ENCODE results near the gene NPAS3. TPM values are rescaled to one million over a fixed set of nuclear protein-coding genes. Genes with fewer than 3 reads are reported as not detected.

The NPAS3 gene
- polyA plus RNA-seq, 2 of the 4 experiments (the other 2 are of a cell fraction), result not detected

DNA sequence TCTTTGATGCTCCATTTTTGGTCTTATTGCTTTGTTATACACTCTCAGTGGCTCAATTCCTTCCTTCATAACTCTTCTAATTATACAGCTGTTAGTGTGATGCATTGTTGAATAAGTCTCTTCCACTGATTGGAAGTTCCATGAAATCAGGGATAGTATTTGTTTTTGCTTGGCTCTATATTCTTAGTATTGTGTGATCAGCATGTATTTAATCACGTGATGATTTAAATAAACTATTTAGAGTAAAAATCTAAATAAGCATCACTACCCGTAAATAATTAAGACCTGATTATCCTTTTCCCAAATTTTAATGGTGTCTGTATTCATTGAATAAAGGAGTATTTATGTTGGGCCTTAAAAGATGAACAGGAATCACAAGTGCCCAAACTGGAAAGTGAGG is 355.7 kb downstream of the NPAS3 start:
- POLR2A ChIA-PET, result no interaction called here
- Histone ChIP-seq H3K4me2 (no peak overlapping the region), H3K27ac (no peak overlapping the region), H3K9me3 (no peaks in the 10 kb centered on the region), H3K4me1 (no peaks in the 10 kb centered on the region), H3K4me3 (no peak overlapping the region)
- CTCF ChIA-PET, result interaction anchor here (1.3 kb wide), 1 partner anchor 35 kb away, joined by 3 read pairs; no protein-coding TSS in a partner anchor
- DNase-seq (ENCODE audit: low read depth in 1 of 2, low spot score in 1 of 2), result no peak
- TF ChIP-seq HDAC2 (IDR thresholded peaks at IDR 0.05) (no peak), CBX8 (IDR thresholded peaks at IDR 0.05) (no peak)
- TF ChIP-seq, protein P1, sequence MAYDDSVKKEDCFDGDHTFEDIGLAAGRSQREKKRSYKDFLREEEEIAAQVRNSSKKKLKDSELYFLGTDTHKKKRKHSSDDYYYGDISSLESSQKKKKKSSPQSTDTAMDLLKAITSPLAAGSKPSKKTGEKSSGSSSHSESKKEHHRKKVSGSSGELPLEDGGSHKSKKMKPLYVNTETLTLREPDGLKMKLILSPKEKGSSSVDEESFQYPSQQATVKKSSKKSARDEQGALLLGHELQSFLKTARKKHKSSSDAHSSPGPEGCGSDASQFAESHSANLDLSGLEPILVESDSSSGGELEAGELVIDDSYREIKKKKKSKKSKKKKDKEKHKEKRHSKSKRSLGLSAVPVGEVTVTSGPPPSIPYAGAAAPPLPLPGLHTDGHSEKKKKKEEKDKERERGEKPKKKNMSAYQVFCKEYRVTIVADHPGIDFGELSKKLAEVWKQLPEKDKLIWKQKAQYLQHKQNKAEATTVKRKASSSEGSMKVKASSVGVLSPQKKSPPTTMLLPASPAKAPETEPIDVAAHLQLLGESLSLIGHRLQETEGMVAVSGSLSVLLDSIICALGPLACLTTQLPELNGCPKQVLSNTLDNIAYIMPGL (CRISPR knock-in tag; IDR thresholded peaks at IDR 0.05; ENCODE audit: borderline replicate concordance), result no peak
- 17% methylated on average over 2 of the region's 2 CpGs for WGBS (ENCODE audit: missing lambda C conversion rate)
- no peak for ATAC-seq
- no peak for FAIRE-seq

DNA sequence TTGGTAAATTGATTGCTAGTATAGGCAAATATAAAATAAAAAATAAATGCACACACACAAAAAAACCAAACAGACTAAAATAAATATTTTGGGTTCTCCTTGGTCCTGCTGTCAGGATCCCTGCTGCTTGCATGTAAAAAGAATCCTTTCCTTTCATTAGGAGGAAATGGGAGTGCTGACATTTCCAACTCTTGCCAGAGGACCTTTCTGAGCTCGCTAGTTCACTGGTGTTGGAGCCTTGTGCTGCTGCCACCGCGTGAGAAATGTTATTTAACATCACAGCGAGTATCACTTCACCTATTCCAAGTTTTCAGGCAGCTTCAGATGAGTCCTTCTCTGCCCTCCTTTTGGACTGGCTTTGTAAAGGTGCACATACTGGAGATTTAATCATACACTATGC is 358.9 kb downstream of the NPAS3 start:
- Histone ChIP-seq H3K9me3 (no peaks in the 10 kb centered on the region), H3K4me2 (no peak overlapping the region), H3K4me3 (no peak overlapping the region), H3K4me1 (no peaks in the 10 kb centered on the region), H3K27ac (no peak overlapping the region)
- DNase-seq (ENCODE audit: low read depth in 1 of 2, low spot score in 1 of 2) (no peak), ATAC-seq (no peak), FAIRE-seq (no peak)
- CTCF ChIA-PET, result no interaction called here
- TF ChIP-seq, protein P2, sequence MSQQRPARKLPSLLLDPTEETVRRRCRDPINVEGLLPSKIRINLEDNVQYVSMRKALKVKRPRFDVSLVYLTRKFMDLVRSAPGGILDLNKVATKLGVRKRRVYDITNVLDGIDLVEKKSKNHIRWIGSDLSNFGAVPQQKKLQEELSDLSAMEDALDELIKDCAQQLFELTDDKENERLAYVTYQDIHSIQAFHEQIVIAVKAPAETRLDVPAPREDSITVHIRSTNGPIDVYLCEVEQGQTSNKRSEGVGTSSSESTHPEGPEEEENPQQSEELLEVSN (IDR thresholded peaks at IDR 0.05; ENCODE audit: borderline replicate concordance, low read depth), result no peak
- TF ChIP-seq, protein P3, sequence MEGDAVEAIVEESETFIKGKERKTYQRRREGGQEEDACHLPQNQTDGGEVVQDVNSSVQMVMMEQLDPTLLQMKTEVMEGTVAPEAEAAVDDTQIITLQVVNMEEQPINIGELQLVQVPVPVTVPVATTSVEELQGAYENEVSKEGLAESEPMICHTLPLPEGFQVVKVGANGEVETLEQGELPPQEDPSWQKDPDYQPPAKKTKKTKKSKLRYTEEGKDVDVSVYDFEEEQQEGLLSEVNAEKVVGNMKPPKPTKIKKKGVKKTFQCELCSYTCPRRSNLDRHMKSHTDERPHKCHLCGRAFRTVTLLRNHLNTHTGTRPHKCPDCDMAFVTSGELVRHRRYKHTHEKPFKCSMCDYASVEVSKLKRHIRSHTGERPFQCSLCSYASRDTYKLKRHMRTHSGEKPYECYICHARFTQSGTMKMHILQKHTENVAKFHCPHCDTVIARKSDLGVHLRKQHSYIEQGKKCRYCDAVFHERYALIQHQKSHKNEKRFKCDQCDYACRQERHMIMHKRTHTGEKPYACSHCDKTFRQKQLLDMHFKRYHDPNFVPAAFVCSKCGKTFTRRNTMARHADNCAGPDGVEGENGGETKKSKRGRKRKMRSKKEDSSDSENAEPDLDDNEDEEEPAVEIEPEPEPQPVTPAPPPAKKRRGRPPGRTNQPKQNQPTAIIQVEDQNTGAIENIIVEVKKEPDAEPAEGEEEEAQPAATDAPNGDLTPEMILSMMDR (IDR thresholded peaks at IDR 0.05), result no peak
- TF ChIP-seq, protein P4, sequence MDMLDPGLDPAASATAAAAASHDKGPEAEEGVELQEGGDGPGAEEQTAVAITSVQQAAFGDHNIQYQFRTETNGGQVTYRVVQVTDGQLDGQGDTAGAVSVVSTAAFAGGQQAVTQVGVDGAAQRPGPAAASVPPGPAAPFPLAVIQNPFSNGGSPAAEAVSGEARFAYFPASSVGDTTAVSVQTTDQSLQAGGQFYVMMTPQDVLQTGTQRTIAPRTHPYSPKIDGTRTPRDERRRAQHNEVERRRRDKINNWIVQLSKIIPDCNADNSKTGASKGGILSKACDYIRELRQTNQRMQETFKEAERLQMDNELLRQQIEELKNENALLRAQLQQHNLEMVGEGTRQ (IDR thresholded peaks at IDR 0.05), result no peak
- TF ChIP-seq RFX5 (IDR thresholded peaks at IDR 0.05), result no peak
- no peak for TF ChIP-seq CBX2 (IDR thresholded peaks at IDR 0.05; ENCODE audit: borderline replicate concordance, low read depth)
- POLR2A ChIA-PET, result no interaction called here
- WGBS (ENCODE audit: missing lambda C conversion rate), result 2% methylated on average over 4 of the region's 4 CpGs

DNA sequence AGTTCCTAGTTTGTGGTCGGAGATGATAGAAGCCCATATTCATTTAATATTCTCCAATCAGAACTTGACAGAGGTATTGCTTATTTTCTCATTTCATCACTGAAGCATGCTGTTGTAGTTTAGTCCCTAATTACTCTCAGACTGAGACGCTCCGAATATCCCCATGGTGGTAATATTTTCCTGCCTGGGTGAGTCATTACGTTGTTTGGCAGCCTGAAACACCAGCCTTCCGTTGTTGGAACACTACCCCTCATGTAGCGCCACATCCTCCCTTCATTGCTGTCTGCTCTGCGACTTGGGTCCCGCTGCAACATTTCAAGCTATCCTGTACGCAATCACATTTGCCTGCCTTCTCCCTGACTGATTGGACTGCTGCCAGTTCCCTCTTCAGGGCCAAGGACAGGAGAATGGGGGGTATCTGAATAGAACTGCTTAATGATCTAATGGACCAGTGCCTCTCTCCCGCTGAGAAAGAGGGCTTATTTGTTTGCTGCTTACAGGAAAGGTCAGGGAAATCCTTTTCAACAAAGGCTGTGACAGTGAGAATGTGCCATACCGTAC is 369.1 kb downstream of the NPAS3 start:
- H3K4me3 ChIP-seq, result no peak overlapping the region
- no peak overlapping the region for H3K27ac ChIP-seq
- FAIRE-seq, result no peak
- DNase-seq (ENCODE audit: low read depth in 1 of 2, low spot score in 1 of 2), result no peak
- ChIA-PET POLR2A (no interaction called here), CTCF (no interaction called here)
- no peak for ATAC-seq
- WGBS (ENCODE audit: missing lambda C conversion rate), result 46% methylated on average over 11 of the region's 11 CpGs
- no peaks in the 10 kb centered on the region for H3K4me1 ChIP-seq
- no peak for TF ChIP-seq CBX2 (IDR thresholded peaks at IDR 0.05; ENCODE audit: borderline replicate concordance, low read depth)
- TF ChIP-seq, protein P3 (IDR thresholded peaks at IDR 0.05), result no peak
- TF ChIP-seq EHF (CRISPR knock-in tag; IDR thresholded peaks at IDR 0.05), result no peak
- no peak for TF ChIP-seq RARB (CRISPR knock-in tag; IDR thresholded peaks at IDR 0.05)
- TF ChIP-seq, protein P4 (IDR thresholded peaks at IDR 0.05), result no peak
- TF ChIP-seq KDM5A (IDR thresholded peaks at IDR 0.05), result no peak
- TF ChIP-seq, protein P5, sequence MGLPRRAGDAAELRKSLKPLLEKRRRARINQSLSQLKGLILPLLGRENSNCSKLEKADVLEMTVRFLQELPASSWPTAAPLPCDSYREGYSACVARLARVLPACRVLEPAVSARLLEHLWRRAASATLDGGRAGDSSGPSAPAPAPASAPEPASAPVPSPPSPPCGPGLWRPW (IDR thresholded peaks at IDR 0.05), result no peak
- no peak for TF ChIP-seq NR3C1 (IDR thresholded peaks at IDR 0.05)
- TF ChIP-seq MAZ (IDR thresholded peaks at IDR 0.05; ENCODE audit: borderline replicate concordance, low read depth, low read length), result no peak
- no peak for TF ChIP-seq HOXA7 (CRISPR knock-in tag; IDR thresholded peaks at IDR 0.05)
- TF ChIP-seq TP53 (CRISPR knock-in tag; IDR thresholded peaks at IDR 0.05), result no peak
- TF ChIP-seq ZC3H11A (IDR thresholded peaks at IDR 0.05), result no peak
- TF ChIP-seq CBX8 (IDR thresholded peaks at IDR 0.05), result no peak
- H3K4me2 ChIP-seq, result no peak overlapping the region
- H3K9me3 ChIP-seq, result no peaks in the 10 kb centered on the region

Data from A549 (cell line).